Activated T-cell treated with anti-CD3 and anti-CD28 coated beads, Interleukin-2, amount 50 U/mL, for 1 hour (primary cell): ENCODE data around the gene SLC5A11.

Experiments
- DNase-seq: peaks from one replicate; pipeline ENCODE4 v3.0.0-alpha.2; 2020

The SLC5A11 gene

GRCh38 chr16:24925163-24925562 is 79.4 kb downstream of the SLC5A11 start:
- no peak for DNase-seq

- no peak for DNase-seq
Observed at GRCh38 chr16:24929409-24929808, 83.6 kb downstream of the SLC5A11 start.

- DNase-seq: no peak
Observed at GRCh38 chr16:24930440-24930839, 84.7 kb downstream of the SLC5A11 start.

- DNase-seq: no peak
Observed at GRCh38 chr16:24931091-24931490, 85.3 kb downstream of the SLC5A11 start.

GRCh38 chr16:24935336-24935735 is 89.6 kb downstream of the SLC5A11 start:
- no peak for DNase-seq

GRCh38 chr16:24936151-24936550 is 90.4 kb downstream of the SLC5A11 start:
- no peak for DNase-seq

- no peak for DNase-seq
Observed at GRCh38 chr16:24939224-24939623, 93.5 kb downstream of the SLC5A11 start.

- no peak for DNase-seq
Observed at GRCh38 chr16:24939738-24940137, 94.0 kb downstream of the SLC5A11 start.

- DNase-seq: no peak
Observed at GRCh38 chr16:24943471-24943870, 97.7 kb downstream of the SLC5A11 start.

- no peak for DNase-seq
Observed at GRCh38 chr16:24944206-24944605, 98.4 kb downstream of the SLC5A11 start.

GRCh38 chr16:24946155-24946554 is 100.4 kb downstream of the SLC5A11 start:
- DNase-seq: no peak

- DNase-seq: no peak
Observed at GRCh38 chr16:24950275-24950674, 104.5 kb downstream of the SLC5A11 start.

- DNase-seq: no peak
Observed at GRCh38 chr16:24953306-24953705, 107.5 kb downstream of the SLC5A11 start.

GRCh38 chr16:24953721-24954120 is 108.0 kb downstream of the SLC5A11 start:
- no peak for DNase-seq

GRCh38 chr16:24954137-24954536 is 108.4 kb downstream of the SLC5A11 start:
- DNase-seq: no peak

GRCh38 chr16:24955975-24956731 is 110.4 kb downstream of the SLC5A11 start:
- no peak for DNase-seq

GRCh38 chr16:24957887-24958286 is 112.1 kb downstream of the SLC5A11 start:
- DNase-seq: no peak
